Measurements from ENCODE around the gene ASCC1.

DNA sequence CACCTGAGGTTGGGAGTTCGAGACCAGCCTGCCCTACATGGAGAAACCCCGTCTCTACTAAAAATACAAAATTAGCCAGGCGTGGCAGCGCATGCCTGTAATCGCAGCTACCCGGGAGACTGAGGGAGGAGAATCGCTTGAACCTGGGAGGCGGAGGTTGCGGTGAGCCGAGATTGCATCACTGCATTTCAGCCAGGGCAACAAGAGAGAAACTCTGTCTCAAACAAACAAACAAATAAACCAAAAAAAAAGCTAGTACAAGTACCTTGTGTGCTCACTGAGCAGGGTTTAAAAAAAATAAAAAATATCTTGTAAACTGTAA is 116.5 kb downstream of the ASCC1 start:
- no peak for TF ChIP-seq POLR2A (IDR thresholded peaks at IDR 0.05; ENCODE audit: low read depth, low read length)
- TF ChIP-seq POLR2AphosphoS5 (IDR thresholded peaks at IDR 0.05; ENCODE audit: low read depth, low read length): no peak
- TF ChIP-seq POU2F2 (IDR thresholded peaks at IDR 0.05; ENCODE audit: low read depth, low read length): no peak

All from GM12891 (cell line).